GM18873 (cell line): ENCODE measurements around the gene TEX22.

Source experiments
- ATAC-seq: cut with Tn5 transposase; IDR thresholded peaks from one replicate; pipeline ENCODE4 v1.9.1; 2021; ENCODE audit warnings: mild to moderate bottlenecking, moderate library complexity, moderate number of reproducible peaks; ENCODE audit not compliant: unreplicated experiment, low FRiP score

The TEX22 gene

GRCh38 chr14:105384041-105384557 is 14.2 kb upstream of the TEX22 start:
- ATAC-seq = no peak

GRCh38 chr14:105384605-105385321 is 13.6 kb upstream of the TEX22 start:
- ATAC-seq = no peak

GRCh38 chr14:105385322-105385637 is 13.1 kb upstream of the TEX22 start:
- ATAC-seq = no peak

GRCh38 chr14:105385698-105386365 is 12.5 kb upstream of the TEX22 start:
- no peak for ATAC-seq

- ATAC-seq = no peak
Observed at GRCh38 chr14:105386581-105387529, 11.5 kb upstream of the TEX22 start.

- no peak for ATAC-seq
Observed at GRCh38 chr14:105387530-105387922, 10.8 kb upstream of the TEX22 start.

GRCh38 chr14:105388110-105388951 is 10.0 kb upstream of the TEX22 start:
- no peak for ATAC-seq

GRCh38 chr14:105388976-105389375 is 9.4 kb upstream of the TEX22 start:
- no peak for ATAC-seq

GRCh38 chr14:105389534-105389933 is 8.8 kb upstream of the TEX22 start:
- no peak for ATAC-seq

- no peak for ATAC-seq
Observed at GRCh38 chr14:105389976-105390848, 8.1 kb upstream of the TEX22 start.

- no peak for ATAC-seq
Observed at GRCh38 chr14:105390849-105391500, 7.4 kb upstream of the TEX22 start.

- ATAC-seq = no peak
Observed at GRCh38 chr14:105391541-105391940, 6.8 kb upstream of the TEX22 start.

GRCh38 chr14:105392131-105393090 is 5.9 kb upstream of the TEX22 start:
- ATAC-seq = no peak

- no peak for ATAC-seq
Observed at GRCh38 chr14:105393151-105393550, 5.2 kb upstream of the TEX22 start.

GRCh38 chr14:105394714-105395537 is 3.4 kb upstream of the TEX22 start:
- ATAC-seq = no peak

- no peak for ATAC-seq
Observed at GRCh38 chr14:105395538-105395854, 2.8 kb upstream of the TEX22 start.
